Duodenal mucosa (tissue), 2 donors: ENCODE data around the gene SNHG17.
"Not testable (repeated sequence)": the region's sequence is repeated elsewhere in the genome, so short reads cannot be mapped to it uniquely, and the experiment has no call there.

Source experiments
- H3K27ac ChIP-seq: one replicate; pipeline ENCODE4 v1.7.0; 2013; ENCODE audit warnings: low read depth, low read length
- H3K27me3 ChIP-seq, 2 donors: one replicate each; pipeline ENCODE4 v1.7.0; 2013; ENCODE audit warnings: low read length in 2 of 2, control low read depth in 1 of 2; ENCODE audit not compliant: insufficient read depth in 2 of 2, control insufficient read depth in 1 of 2
- H3K36me3 ChIP-seq, 2 donors: one replicate each; pipeline ENCODE4 v1.7.0; 2013; ENCODE audit warnings: low read length in 2 of 2, control low read depth in 1 of 2; ENCODE audit not compliant: insufficient read depth in 2 of 2, control insufficient read depth in 1 of 2
- H3K4me1 ChIP-seq, 2 donors: one replicate each; pipeline ENCODE4 v1.7.0; 2013; ENCODE audit warnings: low read length in 2 of 2, control low read depth in 1 of 2; ENCODE audit not compliant: insufficient read depth in 2 of 2, control insufficient read depth in 1 of 2
- H3K4me3 ChIP-seq, 2 donors: one replicate each; pipeline ENCODE4 v1.7.0; 2013; ENCODE audit warnings: low read length in 2 of 2, low read depth in 1 of 2
- H3K9ac ChIP-seq, 2 donors: one replicate each; pipeline ENCODE4 v1.7.0; 2013; ENCODE audit warnings: low read length in 2 of 2, low read depth in 1 of 2
- H3K9me3 ChIP-seq, 2 donors: one replicate each; pipeline ENCODE4 v1.7.0; 2013; ENCODE audit warnings: low read length in 2 of 2, control low read depth in 1 of 2; ENCODE audit not compliant: control insufficient read depth in 1 of 2

SNHG17 gene

GRCh38 chr20:38421915-38422314 is 13.2 kb downstream of the SNHG17 start:
- no peak overlapping the region for H3K4me3 ChIP-seq
- H3K4me1 ChIP-seq, result no peaks in the 10 kb centered on the region
- H3K36me3 ChIP-seq, result peaks cover 57 to 84% of the 10 kb centered on the region in 2 donors
- H3K9me3 ChIP-seq, result no peaks in the 10 kb centered on the region
- no peak overlapping the region for H3K9ac ChIP-seq
- H3K27me3 ChIP-seq, result no peaks in the 10 kb centered on the region
- no peak overlapping the region for H3K27ac ChIP-seq

- H3K36me3 ChIP-seq, result peaks cover 50 to 80% of the 10 kb centered on the region in 2 donors
- H3K27ac ChIP-seq, result no peak overlapping the region
- no peak overlapping the region for H3K9ac ChIP-seq
These were observed 14.6 kb downstream of the SNHG17 start for GRCh38 chr20:38420388-38421085.

DNA sequence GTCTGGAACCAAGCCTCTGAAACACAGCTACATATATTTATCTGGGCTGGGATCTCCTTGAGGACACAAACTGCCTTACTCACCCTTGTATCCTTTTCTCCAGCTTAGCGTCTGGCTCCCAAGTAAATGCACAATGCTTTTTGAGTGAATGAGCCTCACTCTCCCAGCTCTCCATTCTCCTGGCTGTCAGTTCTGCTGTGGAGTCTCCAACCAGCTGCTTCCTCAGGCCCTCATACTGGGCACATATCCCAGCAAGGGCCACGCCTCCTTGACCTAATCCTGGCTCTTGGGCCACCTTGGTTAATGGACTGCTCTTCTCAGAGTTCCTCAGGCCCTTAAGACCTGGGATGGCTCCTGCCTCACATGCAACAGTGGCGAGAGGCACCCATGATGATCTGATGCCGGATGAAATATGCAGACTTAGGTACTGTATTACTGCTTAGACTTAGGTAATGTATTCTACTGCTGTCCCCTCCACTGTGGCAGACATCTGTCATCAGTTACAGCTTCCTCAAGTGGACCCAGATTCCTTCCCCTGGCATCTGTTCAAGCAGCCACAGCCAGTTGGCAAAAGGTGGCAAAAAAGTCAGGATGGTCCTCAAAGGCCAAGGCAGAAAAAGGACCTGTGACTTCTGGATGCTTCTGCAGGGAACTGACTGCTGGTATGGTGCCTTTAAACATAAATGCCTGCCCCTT is 16.5 kb downstream of the SNHG17 start:
- Histone ChIP-seq H3K4me1 (no peaks in the 10 kb centered on the region), H3K27me3 (no peaks in the 10 kb centered on the region), H3K4me3 (no peak overlapping the region), H3K36me3 (peaks cover 37 to 77% of the 10 kb centered on the region in 2 donors), H3K27ac (no peak overlapping the region), H3K9ac (no peak overlapping the region), H3K9me3 (peaks cover 0 to 3% of the 10 kb centered on the region in 2 donors)

More at GRCh38 chr20:38420388-38421085, 14.6 kb downstream of the SNHG17 start:
- H3K4me3 ChIP-seq, result no peak overlapping the region
- H3K27me3 ChIP-seq, result no peaks in the 10 kb centered on the region
- peaks cover 0 to 3% of the 10 kb centered on the region in 2 donors for H3K9me3 ChIP-seq
- H3K4me1 ChIP-seq, result no peaks in the 10 kb centered on the region

GRCh38 chr20:38414769-38415450 is 20.2 kb downstream of the SNHG17 start:
- Histone ChIP-seq H3K9ac (no peak overlapping the region), H3K36me3 (peaks cover 12 to 64% of the 10 kb centered on the region in 2 donors)

GRCh38 chr20:38412877-38413577 is 22.1 kb downstream of the SNHG17 start:
- H3K27ac ChIP-seq, result no peak overlapping the region
- peaks cover 6 to 47% of the 10 kb centered on the region in 2 donors for H3K36me3 ChIP-seq
- peaks cover 0 to 3% of the 10 kb centered on the region in 2 donors for H3K9me3 ChIP-seq
- H3K4me1 ChIP-seq, result no peaks in the 10 kb centered on the region
- H3K4me3 ChIP-seq, result no peak overlapping the region
- no peaks in the 10 kb centered on the region for H3K27me3 ChIP-seq
- H3K9ac ChIP-seq, result no peak overlapping the region

More at GRCh38 chr20:38414769-38415450, 20.2 kb downstream of the SNHG17 start:
- no peak overlapping the region for H3K27ac ChIP-seq
- no peaks in the 10 kb centered on the region for H3K27me3 ChIP-seq
- H3K9me3 ChIP-seq, result peaks cover 0 to 3% of the 10 kb centered on the region in 2 donors
- no peak overlapping the region for H3K4me3 ChIP-seq
- H3K4me1 ChIP-seq, result no peaks in the 10 kb centered on the region

- not testable (repeated sequence) for H3K9me3 ChIP-seq, H3K27ac ChIP-seq, H3K27me3 ChIP-seq, H3K4me1 ChIP-seq, H3K4me3 ChIP-seq, H3K9ac ChIP-seq
- H3K36me3 ChIP-seq, result peaks cover 0 to 13% of the 10 kb centered on the region in 2 donors
These were observed 27.3 kb downstream of the SNHG17 start for GRCh38 chr20:38407822-38408221.

DNA sequence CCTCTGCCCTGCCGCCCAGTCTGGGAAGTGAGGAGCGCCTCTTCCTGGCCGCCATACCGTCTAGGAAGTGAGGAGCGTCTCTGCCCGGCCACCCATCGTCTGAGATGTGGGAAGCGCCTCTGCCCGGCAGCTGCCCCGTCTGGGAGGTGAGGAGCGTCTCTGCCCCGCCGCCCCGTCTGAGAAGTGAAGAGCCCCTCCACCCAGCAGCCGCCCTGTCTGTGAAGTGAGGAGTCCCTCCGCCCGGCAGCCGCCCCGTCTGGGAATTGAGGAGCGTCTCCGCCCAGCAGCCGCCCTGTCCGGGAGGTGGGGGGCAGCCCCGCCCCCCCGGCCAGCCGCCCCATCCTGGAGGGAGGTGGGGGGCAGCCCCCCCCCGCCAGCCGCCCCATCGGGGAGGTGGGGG is 27.8 kb downstream of the SNHG17 start:
- Histone ChIP-seq H3K4me1 (no peaks in the 10 kb centered on the region), H3K9ac (no peak overlapping the region), H3K9me3 (no peaks in the 10 kb centered on the region), H3K27ac (no peak overlapping the region), H3K27me3 (no peaks in the 10 kb centered on the region), H3K36me3 (peaks cover 0 to 8% of the 10 kb centered on the region in 2 donors), H3K4me3 (no peak overlapping the region)

DNA sequence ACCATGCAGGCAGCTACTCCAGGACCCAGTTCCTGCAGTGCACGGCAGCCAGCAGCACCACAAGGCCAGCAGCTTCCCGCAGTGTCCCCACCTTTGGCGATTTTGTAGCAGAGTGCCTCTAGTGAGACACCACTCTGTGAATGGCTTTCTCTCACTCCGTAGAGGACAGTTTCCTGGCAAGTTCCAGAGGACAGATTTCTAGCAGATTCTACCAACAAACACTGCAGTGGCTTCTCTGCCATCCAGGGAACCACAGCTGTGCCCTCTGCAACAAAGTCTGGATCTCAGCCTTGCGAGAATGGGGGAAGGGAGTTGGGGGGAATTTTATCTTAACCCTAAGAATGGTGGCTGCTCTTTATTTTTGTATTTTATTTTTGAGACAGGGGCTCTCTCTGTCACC is 28.7 kb downstream of the SNHG17 start:
- Histone ChIP-seq H3K9ac (no peak overlapping the region), H3K4me1 (no peaks in the 10 kb centered on the region)

DNA sequence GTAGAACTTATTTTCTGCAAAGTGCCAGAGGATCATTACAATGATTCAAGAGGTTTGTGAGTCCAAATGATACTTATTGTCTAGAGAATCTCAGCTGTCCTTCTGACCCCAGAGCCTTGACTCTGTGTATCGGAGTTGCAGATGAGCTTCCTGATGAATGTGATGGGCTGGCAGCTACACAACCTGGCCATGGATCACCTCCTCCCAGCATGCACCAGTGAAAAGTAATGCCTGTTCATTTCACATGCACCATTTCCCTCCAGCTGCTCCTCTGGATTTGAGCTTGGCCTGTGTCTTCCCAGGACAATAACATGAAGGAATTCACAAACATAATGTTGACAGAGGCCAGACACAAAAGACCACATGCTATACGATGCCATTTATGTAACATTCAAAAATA is 30.0 kb downstream of the SNHG17 start:
- Histone ChIP-seq H3K4me1 (no peaks in the 10 kb centered on the region), H3K36me3 (no peaks in the 10 kb centered on the region), H3K27me3 (no peaks in the 10 kb centered on the region), H3K9me3 (no peaks in the 10 kb centered on the region), H3K9ac (no peak overlapping the region), H3K27ac (no peak overlapping the region), H3K4me3 (no peak overlapping the region)

More for the DNA sequence above, 28.7 kb downstream of the SNHG17 start:
- H3K4me3 ChIP-seq, result no peak overlapping the region
- H3K27me3 ChIP-seq, result no peaks in the 10 kb centered on the region
- no peaks in the 10 kb centered on the region for H3K9me3 ChIP-seq
- peaks cover 0 to 4% of the 10 kb centered on the region in 2 donors for H3K36me3 ChIP-seq
- H3K27ac ChIP-seq, result no peak overlapping the region
